ENCODE data around the gene KIZ.

KIZ gene

GRCh38 chr20:21214431-21214830, 88.5 kb downstream of the KIZ start:
- H3K4me3 ChIP-seq (ENCODE audit: low read depth, low read length), result no peak overlapping the region
- H3K27ac ChIP-seq, result no peak overlapping the region
- no peaks in the 10 kb centered on the region for H3K9me3 ChIP-seq (ENCODE audit: severe bottlenecking)
- no peak for DNase-seq
- no peaks in the 10 kb centered on the region for H3K36me3 ChIP-seq
- no peak for TF ChIP-seq CTCF (IDR thresholded peaks at IDR 0.05; ENCODE audit: low read depth, low read length)
- H3K27me3 ChIP-seq (ENCODE audit: insufficient read depth, low read depth, severe bottlenecking), result no peaks in the 10 kb centered on the region

GRCh38 chr20:21219686-21220085, 93.8 kb downstream of the KIZ start:
- H3K27me3 ChIP-seq (ENCODE audit: insufficient read depth, low read depth, severe bottlenecking), result no peaks in the 10 kb centered on the region
- no peak for TF ChIP-seq CTCF (IDR thresholded peaks at IDR 0.05; ENCODE audit: low read depth, low read length)
- no peak for DNase-seq
- no peaks in the 10 kb centered on the region for H3K9me3 ChIP-seq (ENCODE audit: severe bottlenecking)
- no peaks in the 10 kb centered on the region for H3K36me3 ChIP-seq
- no peak overlapping the region for H3K27ac ChIP-seq
- no peak overlapping the region for H3K4me3 ChIP-seq (ENCODE audit: low read depth, low read length)

- no peak overlapping the region for H3K4me3 ChIP-seq (ENCODE audit: low read depth, low read length)
- H3K36me3 ChIP-seq, result peaks cover 2% of the 10 kb centered on the region; the same call in 1 of the 2 replicates
- no peak for TF ChIP-seq CTCF (IDR thresholded peaks at IDR 0.05; ENCODE audit: low read depth, low read length)
- no peak overlapping the region for H3K27ac ChIP-seq
- DNase-seq, result no peak
- no peaks in the 10 kb centered on the region for H3K27me3 ChIP-seq (ENCODE audit: insufficient read depth, low read depth, severe bottlenecking)
- H3K9me3 ChIP-seq (ENCODE audit: severe bottlenecking), result no peaks in the 10 kb centered on the region
Observed at GRCh38 chr20:21224217-21224616, 98.3 kb downstream of the KIZ start.

GRCh38 chr20:21225215-21225947, 99.5 kb downstream of the KIZ start:
- Histone ChIP-seq H3K4me3 (ENCODE audit: low read depth, low read length) (no peak overlapping the region), H3K27ac (no peak overlapping the region), H3K9me3 (ENCODE audit: severe bottlenecking) (no peaks in the 10 kb centered on the region), H3K36me3 (peaks cover 3% of the 10 kb centered on the region; the same call in 1 of the 2 replicates), H3K27me3 (ENCODE audit: insufficient read depth, low read depth, severe bottlenecking) (no peaks in the 10 kb centered on the region)
- no peak for DNase-seq
- TF ChIP-seq CTCF (IDR thresholded peaks at IDR 0.05; ENCODE audit: low read depth, low read length), result no peak

GRCh38 chr20:21228511-21228910, 102.6 kb downstream of the KIZ start:
- no peak for DNase-seq
- no peak for TF ChIP-seq CTCF (IDR thresholded peaks at IDR 0.05; ENCODE audit: low read depth, low read length)
- Histone ChIP-seq H3K27ac (no peak overlapping the region), H3K27me3 (ENCODE audit: insufficient read depth, low read depth, severe bottlenecking) (no peaks in the 10 kb centered on the region), H3K4me3 (ENCODE audit: low read depth, low read length) (no peak overlapping the region), H3K36me3 (peaks cover 3% of the 10 kb centered on the region; the same call in 1 of the 2 replicates), H3K9me3 (ENCODE audit: severe bottlenecking) (no peaks in the 10 kb centered on the region)

GRCh38 chr20:21229163-21229562, 103.3 kb downstream of the KIZ start:
- DNase-seq, result no peak
- TF ChIP-seq CTCF (IDR thresholded peaks at IDR 0.05; ENCODE audit: low read depth, low read length), result no peak
- H3K4me3 ChIP-seq (ENCODE audit: low read depth, low read length), result no peak overlapping the region

More at GRCh38 chr20:21229163-21229562, 103.3 kb downstream of the KIZ start:
- Histone ChIP-seq H3K27me3 (ENCODE audit: insufficient read depth, low read depth, severe bottlenecking) (no peaks in the 10 kb centered on the region), H3K36me3 (peaks cover 3% of the 10 kb centered on the region; the same call in 1 of the 2 replicates), H3K27ac (no peak overlapping the region), H3K9me3 (ENCODE audit: severe bottlenecking) (no peaks in the 10 kb centered on the region)
